KMS-11 (cell line): ENCODE results near the gene SHISA3.

Source experiments
- H2AFZ ChIP-seq: fragments of 200-600 bp; sonication (generic); 2 replicates; pipeline ENCODE4 v1.6.1; 2016; ENCODE audit warnings: antibody characterized with exemption, mixed run types, low read depth
- H3K27ac ChIP-seq: fragments of 200-600 bp; sonication (generic); 2 replicates; pipeline ENCODE4 v1.6.1; 2016; ENCODE audit warnings: mild to moderate bottlenecking, mixed run types
- H3K27me3 ChIP-seq: fragments of 200-600 bp; sonication (generic); 2 replicates; pipeline ENCODE4 v1.6.1; 2017; ENCODE audit warnings: mild to moderate bottlenecking, low read depth, mixed run types, moderate library complexity; ENCODE audit not compliant: insufficient read depth
- H3K36me3 ChIP-seq: fragments of 200-600 bp; sonication (generic); 2 replicates; pipeline ENCODE4 v1.6.1; 2017; ENCODE audit warnings: mild to moderate bottlenecking, mixed run types; ENCODE audit not compliant: insufficient read depth
- H3K4me1 ChIP-seq: fragments of 200-600 bp; sonication (generic); 2 replicates; pipeline ENCODE4 v1.6.1; 2016; ENCODE audit warnings: mild to moderate bottlenecking, low read depth, mixed run types; ENCODE audit not compliant: poor library complexity, severe bottlenecking
- H3K4me2 ChIP-seq: fragments of 200-600 bp; sonication (generic); 2 replicates; pipeline ENCODE4 v1.7.0; 2016; ENCODE audit warnings: mild to moderate bottlenecking, mixed run types
- H3K4me3 ChIP-seq: fragments of 200-600 bp; sonication (generic); IDR thresholded peaks from 2 replicates; pipeline ENCODE4 v1.6.1; 2017; ENCODE audit warnings: low read depth, low read length, mixed read lengths; ENCODE audit not compliant: insufficient read depth
- H3K79me2 ChIP-seq: fragments of 200-600 bp; sonication (generic); 2 replicates; pipeline ENCODE4 v1.6.1; 2016; ENCODE audit warnings: low read depth, mixed run types; ENCODE audit not compliant: insufficient read depth
- H3K9ac ChIP-seq: fragments of 200-600 bp; sonication (generic); 2 replicates; pipeline ENCODE4 v1.6.1; 2016; ENCODE audit warnings: mild to moderate bottlenecking, mixed run types
- H4K20me1 ChIP-seq: fragments of 200-600 bp; sonication (generic); 2 replicates; pipeline ENCODE4 v1.6.1; 2016; ENCODE audit warnings: mild to moderate bottlenecking, mixed run types; ENCODE audit not compliant: insufficient read depth
- CTCF ChIP-seq: fragments of 200-600 bp; sonication (generic); conservative IDR thresholded peaks from 2 replicates; pipeline ENCODE4 v1.6.1; 2017; ENCODE audit warnings: low read depth, mild to moderate bottlenecking, antibody characterized with exemption, low read length, moderate library complexity, mixed read lengths

Gene SHISA3

DNA sequence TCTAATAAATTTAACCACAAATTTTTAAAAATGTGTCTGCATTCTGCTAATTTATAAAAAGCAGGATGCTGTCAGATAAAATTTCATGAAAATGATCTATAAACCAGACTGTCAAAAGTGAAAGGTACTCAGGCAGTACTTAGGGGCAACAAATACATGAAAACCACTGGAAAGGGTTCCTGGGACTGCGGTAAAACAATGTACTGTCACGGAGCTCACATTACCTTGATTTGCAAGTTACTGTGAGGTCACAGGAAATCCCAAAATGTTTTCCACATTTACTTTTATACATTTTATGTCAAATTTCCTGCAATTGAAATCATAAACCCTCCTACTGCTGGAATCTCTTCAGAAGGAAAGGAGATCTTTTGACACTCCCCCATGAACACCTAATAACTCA, 45.3 kb downstream of the SHISA3 start:
- Histone ChIP-seq H3K36me3 (no peaks in the 10 kb centered on the region), H3K9ac (no peak overlapping the region), H3K27me3 (no peaks in the 10 kb centered on the region), H3K4me1 (no peaks in the 10 kb centered on the region), H3K4me2 (no peak overlapping the region), H3K27ac (no peak overlapping the region), H3K4me3 (no peak overlapping the region), H4K20me1 (no peaks in the 10 kb centered on the region), H2AFZ (no peak overlapping the region), H3K79me2 (no peaks in the 10 kb centered on the region)
- no peak for TF ChIP-seq CTCF

DNA sequence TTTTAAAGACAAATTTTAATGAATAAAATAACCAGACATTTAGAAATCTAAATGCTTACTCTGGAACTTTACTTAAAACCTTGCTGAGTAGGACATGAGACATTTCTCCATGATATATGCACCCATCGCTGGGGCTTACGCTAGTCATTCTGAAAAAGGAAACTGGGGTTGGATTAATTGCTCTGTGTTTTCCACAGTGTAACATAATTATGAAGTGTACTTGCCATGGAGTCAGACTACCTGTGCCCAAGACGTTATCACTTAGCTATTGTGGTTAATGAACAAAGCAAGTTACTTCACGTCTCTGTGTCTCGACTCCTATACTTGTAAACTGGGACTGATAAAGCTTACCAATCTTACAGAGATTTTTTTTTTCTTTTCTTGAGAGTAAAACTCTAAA, 47.8 kb downstream of the SHISA3 start:
- Histone ChIP-seq H3K9ac (no peak overlapping the region), H2AFZ (no peak overlapping the region), H3K4me2 (no peak overlapping the region), H3K36me3 (no peaks in the 10 kb centered on the region), H3K4me1 (no peaks in the 10 kb centered on the region), H3K4me3 (no peak overlapping the region), H3K27me3 (no peaks in the 10 kb centered on the region), H3K27ac (no peak overlapping the region), H4K20me1 (no peaks in the 10 kb centered on the region), H3K79me2 (no peaks in the 10 kb centered on the region)
- no peak for TF ChIP-seq CTCF

DNA sequence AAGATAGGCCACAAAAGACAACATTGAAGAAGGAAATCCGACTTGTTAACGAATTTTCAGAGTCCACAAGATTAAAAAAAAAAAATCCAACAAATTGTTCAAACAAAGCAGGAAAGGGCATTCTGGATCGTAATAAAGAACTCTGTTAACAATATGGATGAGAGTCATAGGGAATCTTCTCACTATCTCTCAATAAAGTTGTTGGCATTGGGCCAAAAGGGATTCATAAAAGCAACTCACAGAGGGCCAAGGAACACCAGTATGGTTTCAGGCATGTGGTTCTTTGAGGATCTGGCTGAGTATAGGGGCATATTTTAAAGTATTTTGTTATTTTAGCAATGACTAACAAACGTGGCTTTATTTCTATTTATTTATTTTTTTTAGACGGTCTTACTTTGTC, 49.5 kb downstream of the SHISA3 start:
- H2AFZ ChIP-seq = no peak overlapping the region
- no peak overlapping the region for H3K4me2 ChIP-seq
- no peak overlapping the region for H3K9ac ChIP-seq
- no peaks in the 10 kb centered on the region for H3K4me1 ChIP-seq
- no peaks in the 10 kb centered on the region for H4K20me1 ChIP-seq
- no peak for TF ChIP-seq CTCF
- H3K79me2 ChIP-seq = no peaks in the 10 kb centered on the region
- no peak overlapping the region for H3K4me3 ChIP-seq
- no peak overlapping the region for H3K27ac ChIP-seq
- H3K36me3 ChIP-seq = no peaks in the 10 kb centered on the region
- H3K27me3 ChIP-seq = no peaks in the 10 kb centered on the region
